NCI-H524 (cell line): ENCODE measurements around the gene ADCY2.

Source experiments
- DNase-seq, 2 experiments: peaks; one replicate each; lab custom pipeline; 2025; lab: John Stamatoyannopoulos, UW

Gene ADCY2

GRCh38 chr5:7515284-7515914 lies 119.5 kb downstream of the ADCY2 start:
- peak in 1 of 2 experiments; percentile 35 for DNase-seq

- no peak for DNase-seq
These were observed 120.3 kb downstream of the ADCY2 start for GRCh38 chr5:7516253-7516652.

GRCh38 chr5:7517006-7517405 lies 121.1 kb downstream of the ADCY2 start:
- no peak for DNase-seq

DNA sequence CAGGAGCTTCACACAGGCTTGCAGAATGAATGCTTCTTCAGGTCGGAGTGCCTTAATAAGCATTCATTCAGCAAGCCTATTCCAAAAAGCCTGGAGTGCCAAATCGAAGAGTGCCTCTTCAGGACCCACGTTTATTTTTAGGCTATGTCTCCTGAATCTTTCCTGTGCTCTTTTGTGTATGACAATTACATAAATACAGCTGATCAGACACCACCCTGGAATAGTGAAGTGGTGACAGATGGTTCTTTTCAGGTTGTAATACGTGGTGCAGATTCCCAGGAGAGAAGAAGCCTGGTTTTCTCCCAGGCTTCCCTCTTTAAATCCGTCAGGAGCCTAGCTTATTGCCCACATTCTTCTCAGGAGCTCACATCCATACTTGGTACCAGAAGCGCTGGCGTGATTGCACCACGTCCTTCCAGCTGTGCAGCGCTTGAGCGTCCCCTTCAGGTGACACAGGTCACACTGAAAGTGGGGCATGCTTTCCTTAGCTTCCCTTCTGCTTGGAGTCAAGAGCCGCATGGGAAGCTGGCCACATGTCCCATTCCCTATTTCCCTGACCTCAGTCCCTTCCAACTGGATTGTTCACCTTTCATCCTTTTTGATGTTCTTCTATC lies 123.1 kb downstream of the ADCY2 start:
- peak; percentile 91 to 98 for DNase-seq

DNA sequence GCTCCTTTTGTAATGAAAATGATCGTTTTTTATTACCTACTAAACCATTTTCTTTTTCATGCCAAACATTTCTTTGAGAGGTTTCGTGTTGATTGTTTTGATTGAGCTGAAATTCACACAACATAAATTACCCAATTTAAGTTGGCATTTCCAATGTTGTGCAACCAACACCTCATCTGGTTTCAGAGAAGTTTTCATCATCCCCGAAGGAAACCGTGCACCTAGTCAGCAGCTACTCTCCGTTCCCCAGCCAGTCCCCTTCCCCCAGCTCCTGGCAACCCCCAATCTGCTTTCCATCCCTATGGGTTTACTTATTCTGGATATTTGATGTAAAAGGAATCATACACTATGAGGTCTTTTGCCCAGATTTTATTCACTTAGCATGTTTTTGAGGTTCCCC lies 123.6 kb downstream of the ADCY2 start:
- DNase-seq, result no peak

DNA sequence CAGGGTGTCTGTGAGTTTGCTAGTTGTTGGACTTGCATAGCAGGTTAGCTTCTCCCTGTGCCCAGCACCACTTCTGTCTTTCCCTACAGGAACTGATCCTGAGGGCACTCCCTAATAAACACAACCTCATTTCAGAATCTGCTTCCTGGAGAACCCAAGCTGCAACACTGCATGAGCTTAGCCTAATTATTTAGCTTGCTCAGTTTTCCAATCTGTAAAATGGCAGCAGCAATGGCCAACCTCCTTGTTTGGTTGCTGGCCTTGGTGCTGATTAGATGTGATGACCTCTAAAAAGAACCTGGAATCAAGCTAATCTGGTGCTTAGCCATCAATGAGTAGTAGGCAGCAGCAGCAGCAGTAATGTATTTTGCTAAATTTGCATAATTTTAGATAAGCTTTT lies 133.9 kb downstream of the ADCY2 start:
- no peak for DNase-seq

GRCh38 chr5:7533941-7534340 lies 138.0 kb downstream of the ADCY2 start:
- DNase-seq, result no peak

DNA sequence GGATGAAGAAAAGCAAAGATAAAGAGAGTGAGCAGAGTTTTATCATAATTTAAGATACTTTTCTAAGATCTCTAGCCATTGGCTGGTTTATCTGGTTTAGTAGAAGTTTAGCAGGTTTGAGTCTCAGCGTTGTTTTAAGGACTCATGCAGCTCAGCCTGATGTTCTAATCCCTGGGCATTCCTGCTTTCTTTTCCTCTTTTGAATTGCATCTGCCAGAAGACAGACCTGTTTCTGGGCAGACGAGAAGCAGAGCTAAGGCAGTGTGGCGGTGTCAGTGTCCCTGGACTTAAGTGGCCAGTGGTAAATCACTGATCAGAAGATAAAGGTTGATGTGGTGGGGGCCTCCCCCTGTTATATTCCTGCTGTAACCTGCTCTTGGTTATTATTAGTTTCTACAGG lies 138.6 kb downstream of the ADCY2 start:
- DNase-seq, result no peak

DNA sequence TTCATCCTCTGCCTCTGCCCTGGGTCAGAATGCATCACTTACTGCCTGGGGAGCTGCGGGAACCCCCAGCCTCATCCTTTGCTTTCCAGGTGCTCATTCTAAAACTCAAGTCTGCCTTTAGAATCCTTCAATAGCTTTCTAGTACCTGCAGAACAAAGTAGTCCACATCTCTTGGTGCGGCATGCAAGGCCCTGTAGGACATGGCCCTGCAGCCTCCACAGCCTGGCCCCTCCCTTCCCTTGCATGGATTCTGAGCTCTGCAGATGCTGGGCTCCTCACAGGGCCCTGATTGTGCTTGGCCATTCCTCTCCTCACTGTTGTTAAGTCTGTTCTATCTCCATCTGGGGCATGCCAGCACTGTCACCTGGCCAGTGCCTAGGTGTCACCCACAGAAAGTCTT lies 141.6 kb downstream of the ADCY2 start:
- DNase-seq, result no peak

DNA sequence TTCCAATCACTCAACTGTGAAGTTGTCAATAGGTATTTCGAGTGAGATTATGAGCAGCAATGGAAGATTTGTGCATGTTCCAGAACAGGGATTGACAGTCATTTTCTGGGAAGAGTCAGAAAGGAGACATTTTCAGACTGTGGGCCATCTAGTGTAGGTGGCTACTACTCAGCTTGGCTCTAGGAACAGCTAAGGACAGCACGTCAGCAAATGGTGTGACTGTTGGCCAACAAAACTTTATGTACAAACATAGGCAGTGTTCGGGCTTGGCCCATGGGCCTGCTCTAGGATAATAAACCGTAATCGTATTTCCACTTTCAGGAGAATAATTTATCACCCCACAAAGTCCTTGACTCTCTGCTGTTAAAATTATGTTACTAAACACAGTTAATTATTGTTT lies 143.6 kb downstream of the ADCY2 start:
- no peak for DNase-seq

- DNase-seq, result peak in 1 of 2 experiments; percentile 19
These were observed 145.0 kb downstream of the ADCY2 start for GRCh38 chr5:7540736-7541485.

DNA sequence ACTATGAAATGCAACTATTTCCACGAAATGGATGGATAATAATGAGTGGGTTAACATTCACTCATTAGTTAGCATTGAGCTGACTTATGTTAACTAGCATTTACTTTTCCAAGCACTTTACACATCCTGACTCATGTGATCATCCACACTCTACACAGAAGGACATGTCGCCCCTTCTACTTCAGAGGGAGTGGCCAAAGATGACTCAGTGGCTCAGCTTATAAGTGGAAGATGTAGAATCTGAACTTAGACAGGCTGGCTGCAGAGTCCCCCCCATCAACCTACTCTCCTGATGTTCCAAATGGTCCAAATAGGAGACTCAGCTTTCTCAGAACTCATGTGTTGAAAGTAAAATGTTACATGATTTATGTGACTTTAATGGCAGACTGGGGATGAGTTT lies 146.0 kb downstream of the ADCY2 start:
- no peak for DNase-seq

DNA sequence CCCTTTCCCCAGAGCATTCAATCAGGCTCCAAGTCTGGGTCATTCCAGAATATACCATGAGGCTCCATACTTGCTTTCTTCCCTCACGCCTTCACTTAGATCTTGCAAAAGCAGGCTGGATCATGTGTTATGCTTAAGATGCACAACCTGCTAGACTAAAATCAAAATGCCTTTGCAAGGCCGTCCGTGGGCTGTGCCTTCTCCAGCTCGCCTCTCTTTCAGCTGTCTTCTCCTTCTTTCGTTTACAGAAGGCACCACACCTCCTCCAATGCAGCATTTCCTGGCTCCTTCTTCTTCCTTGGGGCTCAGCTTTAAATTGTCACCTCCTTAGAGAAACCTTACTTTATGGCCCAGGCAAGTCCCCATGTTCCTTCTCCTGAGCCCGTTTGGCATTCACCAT lies 150.6 kb downstream of the ADCY2 start:
- no peak for DNase-seq

DNA sequence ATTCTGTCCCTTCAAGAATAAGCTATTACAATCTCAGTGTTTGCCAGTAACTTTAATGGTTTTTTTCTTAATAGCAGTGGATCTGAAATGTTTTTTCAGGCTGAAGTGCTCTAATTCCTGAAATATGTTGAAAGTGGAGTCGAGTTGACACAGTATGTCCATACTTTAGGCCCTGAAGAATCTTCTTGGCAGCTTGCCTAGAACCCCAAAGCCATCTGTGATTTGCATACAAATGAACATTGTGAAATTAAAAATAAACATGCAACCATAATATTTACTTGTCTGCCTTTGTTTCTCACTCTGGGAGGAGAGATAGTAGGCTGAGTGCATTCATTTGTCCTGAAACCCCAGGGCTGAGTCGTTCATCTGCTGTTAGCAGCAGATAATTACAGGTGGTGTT lies 152.7 kb downstream of the ADCY2 start:
- peak; percentile 39 to 76 for DNase-seq

- DNase-seq, result peak; percentile 64 to 92
These were observed 169.6 kb downstream of the ADCY2 start for GRCh38 chr5:7565559-7565958.

DNA sequence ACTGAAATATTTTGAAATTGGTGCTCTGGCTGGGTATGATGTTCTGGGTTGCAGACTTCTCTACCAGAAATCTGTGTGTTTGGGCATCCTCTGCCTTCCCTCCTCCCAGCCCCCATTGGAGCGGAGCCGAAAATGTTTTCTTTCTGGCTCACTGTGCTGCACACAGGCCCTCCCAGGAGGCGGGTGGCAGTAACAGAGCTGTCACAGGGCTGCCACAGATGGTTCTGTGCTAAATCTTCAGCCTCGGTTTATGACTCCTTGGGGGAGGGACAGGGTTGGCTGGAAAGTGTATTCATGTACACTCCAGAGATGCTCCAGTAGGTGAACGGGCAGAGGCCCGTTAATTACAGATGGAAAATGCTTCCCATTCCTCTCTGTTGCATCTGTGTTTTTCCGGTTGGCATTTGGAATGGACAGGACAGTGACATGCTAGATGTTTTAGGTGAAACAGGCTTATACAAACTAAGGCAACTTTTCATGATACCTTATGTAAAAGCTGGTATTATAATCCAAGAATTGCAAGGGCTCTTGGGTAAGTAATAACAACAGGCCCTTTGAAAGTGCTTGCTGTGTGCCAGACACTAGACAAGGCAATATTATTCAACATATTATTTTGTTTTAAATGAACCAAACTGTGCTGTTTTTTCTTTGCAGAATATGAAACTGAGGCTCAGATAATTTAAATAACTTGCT lies 180.2 kb downstream of the ADCY2 start:
- peak; percentile 97 to 98 for DNase-seq

- DNase-seq, result no peak
These were observed 181.4 kb downstream of the ADCY2 start for GRCh38 chr5:7577381-7577780.

GRCh38 chr5:7578071-7578470 lies 182.1 kb downstream of the ADCY2 start:
- DNase-seq, result no peak

GRCh38 chr5:7584749-7585148 lies 188.8 kb downstream of the ADCY2 start:
- no peak for DNase-seq

GRCh38 chr5:7585807-7586206 lies 189.9 kb downstream of the ADCY2 start:
- no peak for DNase-seq

GRCh38 chr5:7586480-7586879 lies 190.5 kb downstream of the ADCY2 start:
- DNase-seq, result peak in 1 of 2 experiments; percentile 26

GRCh38 chr5:7589800-7590199 lies 193.9 kb downstream of the ADCY2 start:
- no peak for DNase-seq

- DNase-seq, result peak; percentile 2 to 51
These were observed 197.0 kb downstream of the ADCY2 start for GRCh38 chr5:7592910-7593309.
